HG03378 (cell line): ENCODE results near the gene OXER1.

Experiments used
- ATAC-seq: cut with Tn5 transposase; IDR thresholded peaks from one replicate; pipeline ENCODE4 v1.9.1; 2021; ENCODE audit warnings: mild to moderate bottlenecking, moderate library complexity; ENCODE audit not compliant: unreplicated experiment

OXER1 gene

GRCh38 chr2:42794271-42795046 is 30.5 kb upstream of the OXER1 start:
- no peak for ATAC-seq

- ATAC-seq = peak; percentile 11
Observed at GRCh38 chr2:42793334-42794270, 29.7 kb upstream of the OXER1 start.

GRCh38 chr2:42792583-42793333 is 28.8 kb upstream of the OXER1 start, which contains the start of gene HAAO:
TSS of gene HAAO (minus strand) at chr2:42792583. CDS start at chr2:42792536, 47 bp downstream.
- ATAC-seq = peak; percentile 29

GRCh38 chr2:42792087-42792582 is 28.2 kb upstream of the OXER1 start:
- ATAC-seq = peak; percentile 22

GRCh38 chr2:42791606-42792005 is 27.7 kb upstream of the OXER1 start:
- no peak for ATAC-seq

- ATAC-seq = no peak
Observed at GRCh38 chr2:42789751-42790150, 25.8 kb upstream of the OXER1 start.

GRCh38 chr2:42788882-42789281 is 24.9 kb upstream of the OXER1 start:
- no peak for ATAC-seq

GRCh38 chr2:42788478-42788793 is 24.5 kb upstream of the OXER1 start:
- ATAC-seq = no peak

- ATAC-seq = no peak
Observed at GRCh38 chr2:42787788-42788477, 24.0 kb upstream of the OXER1 start.

- ATAC-seq = no peak
Observed at GRCh38 chr2:42787424-42787787, 23.5 kb upstream of the OXER1 start.

- ATAC-seq = no peak
Observed at GRCh38 chr2:42786561-42787345, 22.8 kb upstream of the OXER1 start.

GRCh38 chr2:42784204-42784880 is 20.4 kb upstream of the OXER1 start:
- ATAC-seq = no peak

GRCh38 chr2:42783511-42783910 is 19.6 kb upstream of the OXER1 start:
- no peak for ATAC-seq

- no peak for ATAC-seq
Observed at GRCh38 chr2:42781181-42781580, 17.2 kb upstream of the OXER1 start.

GRCh38 chr2:42777883-42778805 is 14.2 kb upstream of the OXER1 start:
- no peak for ATAC-seq

GRCh38 chr2:42775810-42776209 is 11.9 kb upstream of the OXER1 start:
- ATAC-seq = no peak

GRCh38 chr2:42775186-42775585 is 11.3 kb upstream of the OXER1 start:
- no peak for ATAC-seq

- ATAC-seq = no peak
Observed at GRCh38 chr2:42771546-42772153, 7.7 kb upstream of the OXER1 start.
